Neural progenitor cell (in vitro differentiated cells): ENCODE data around the gene MYOZ3. TPM values are rescaled to one million over a fixed set of nuclear protein-coding genes. Genes with fewer than 3 reads are reported as not detected.

Experiments used
- DNase-seq: peaks from one replicate; pipeline ENCODE4 v3.0.0-alpha.2; 2016; ENCODE audit warnings: low spot score
- H2AFZ ChIP-seq: fragments of 200-600 bp; sonication (generic); replicated peaks from 2 replicates; pipeline ENCODE4 v1.6.1; 2016; ENCODE audit warnings: antibody characterized with exemption
- H3F3A ChIP-seq: fragments of 200-600 bp; sonication (generic); 2 replicates; pipeline ENCODE4 v1.6.1; 2016; ENCODE audit warnings: antibody characterized with exemption, low read depth
- H3K27ac ChIP-seq: fragments of 200-600 bp; sonication (generic); 2 replicates; pipeline ENCODE4 v1.5.1; 2016; ENCODE audit warnings: mild to moderate bottlenecking
- H3K27me3 ChIP-seq: fragments of 200-600 bp; sonication (generic); 2 replicates; pipeline ENCODE4 v1.6.1; 2016; ENCODE audit warnings: mild to moderate bottlenecking, moderate library complexity
- H3K36me3 ChIP-seq: fragments of 200-600 bp; sonication (generic); 2 replicates; pipeline ENCODE4 v1.5.1; 2016
- H3K4me1 ChIP-seq: fragments of 200-600 bp; sonication (generic); 2 replicates; pipeline ENCODE4 v1.6.1; 2016; ENCODE audit warnings: mixed run types
- H3K4me2 ChIP-seq: fragments of 200-600 bp; sonication (generic); 2 replicates; pipeline ENCODE4 v1.6.1; 2016
- H3K4me3 ChIP-seq: fragments of 200-600 bp; sonication (generic); 2 replicates; pipeline ENCODE4 v1.5.1; 2016
- H3K79me2 ChIP-seq: fragments of 200-600 bp; sonication (generic); 2 replicates; pipeline ENCODE4 v1.6.1; 2016; ENCODE audit warnings: low read depth
- H3K9ac ChIP-seq: fragments of 200-600 bp; sonication (generic); 2 replicates; pipeline ENCODE4 v1.6.1; 2016
- H3K9me3 ChIP-seq: fragments of 200-600 bp; sonication (generic); 2 replicates; pipeline ENCODE4 v1.5.1; 2016; ENCODE audit warnings: low read depth
- H4K20me1 ChIP-seq: fragments of 200-600 bp; sonication (generic); 2 replicates; pipeline ENCODE4 v1.6.1; 2016; ENCODE audit warnings: low read depth
- H3K27ac Mint-ChIP-seq: 3 replicates; pipeline ENCODE4 v1.8.0; 2021; ENCODE audit warnings: mixed read lengths
- H3K27me3 Mint-ChIP-seq: 2 replicates; pipeline ENCODE4 v1.8.0; 2022; ENCODE audit warnings: low read depth, mild to moderate bottlenecking, inconsistent platforms, moderate library complexity, mixed read lengths; ENCODE audit not compliant: insufficient read depth
- H3K36me3 Mint-ChIP-seq: 3 replicates; pipeline ENCODE4 v1.8.0; 2021; ENCODE audit warnings: mixed read lengths
- H3K4me1 Mint-ChIP-seq: 3 replicates; pipeline ENCODE4 v1.8.0; 2021; ENCODE audit warnings: mixed read lengths
- H3K4me3 Mint-ChIP-seq: 3 replicates; pipeline ENCODE4 v1.8.0; 2021; ENCODE audit warnings: mild to moderate bottlenecking, moderate library complexity, mixed read lengths
- H3K9me3 Mint-ChIP-seq: 3 replicates; pipeline ENCODE4 v1.8.0; 2020; ENCODE audit warnings: mixed read lengths
- CTCF ChIP-seq: fragments of 200-600 bp; sonication (generic); IDR thresholded peaks from 2 replicates; pipeline ENCODE4 v1.5.1; 2017; ENCODE audit warnings: antibody characterized with exemption, mild to moderate bottlenecking
- EZH2 ChIP-seq: fragments of 200-600 bp; sonication (generic); IDR thresholded peaks from 2 replicates; pipeline ENCODE4 v1.6.1; 2017; ENCODE audit warnings: antibody characterized with exemption, mild to moderate bottlenecking, moderate library complexity
- EZH2phosphoT487 ChIP-seq: fragments of 200-600 bp; sonication (generic); IDR thresholded peaks from 2 replicates; pipeline ENCODE4 v1.6.1; 2017; ENCODE audit warnings: antibody characterized with exemption
- total RNA-seq: library from RNA; depleted of rRNA; stranded (reverse); fragments of >200 nt; gene quantifications from 2 replicates; pipeline ENCODE4 v1.2.3, GENCODE V29; 2015; ENCODE audit warnings: low replicate concordance

Gene MYOZ3
- total RNA-seq, 1 donor from 2014 or later: 0.90 TPM

- Mint-ChIP-seq H3K27me3 (no peaks in the 10 kb centered on the region), H3K4me1 (no peaks in the 10 kb centered on the region), H3K36me3 (peaks cover 4% of the 10 kb centered on the region), H3K9me3 (no peaks in the 10 kb centered on the region), H3K4me3 (no peak overlapping the region), H3K27ac (no peak overlapping the region)
- Histone ChIP-seq H3K4me2 (no peak overlapping the region), H3K27ac (no peak overlapping the region), H3K4me1 (no peaks in the 10 kb centered on the region), H4K20me1 (no peaks in the 10 kb centered on the region), H3K27me3 (peaks cover 4% of the 10 kb centered on the region), H3K79me2 (no peaks in the 10 kb centered on the region), H2AFZ (no peak overlapping the region), H3K9ac (no peak overlapping the region), H3F3A (peaks cover 4% of the 10 kb centered on the region), H3K9me3 (no peaks in the 10 kb centered on the region), H3K4me3 (no peak overlapping the region), H3K36me3 (peaks cover 4% of the 10 kb centered on the region)
- no peak for DNase-seq
- TF ChIP-seq EZH2phosphoT487 (no peak), CTCF (no peak), EZH2 (no peak)
These were observed 45.8 kb downstream of the MYOZ3 start for GRCh38 chr5:150706776-150707390.

- Histone ChIP-seq H3K27ac (no peak overlapping the region), H3K36me3 (peaks cover 8% of the 10 kb centered on the region), H3K79me2 (no peaks in the 10 kb centered on the region), H4K20me1 (no peaks in the 10 kb centered on the region), H3K4me2 (no peak overlapping the region), H2AFZ (no peak overlapping the region), H3K9me3 (no peaks in the 10 kb centered on the region), H3K27me3 (no peaks in the 10 kb centered on the region), H3K4me3 (no peak overlapping the region), H3K4me1 (no peaks in the 10 kb centered on the region), H3K9ac (no peak overlapping the region), H3F3A (no peaks in the 10 kb centered on the region)
- peaks cover 4% of the 10 kb centered on the region for H3K36me3 Mint-ChIP-seq
- DNase-seq: peak; percentile 8
- TF ChIP-seq EZH2phosphoT487: no peak
- peak; percentile 39 for TF ChIP-seq CTCF
- no peak overlapping the region for H3K4me3 Mint-ChIP-seq
- H3K27me3 Mint-ChIP-seq: no peaks in the 10 kb centered on the region
- no peaks in the 10 kb centered on the region for H3K4me1 Mint-ChIP-seq
- no peak overlapping the region for H3K27ac Mint-ChIP-seq
- H3K9me3 Mint-ChIP-seq: no peaks in the 10 kb centered on the region
These were observed 49.1 kb downstream of the MYOZ3 start for GRCh38 chr5:150710165-150710564.

- peaks cover 38% of the 10 kb centered on the region for H3K36me3 ChIP-seq
- H3K27ac Mint-ChIP-seq: no peak overlapping the region
- H3K27ac ChIP-seq: no peak overlapping the region
- no peaks in the 10 kb centered on the region for H4K20me1 ChIP-seq
- DNase-seq: no peak
- H3K36me3 Mint-ChIP-seq: peaks cover 20% of the 10 kb centered on the region
- no peaks in the 10 kb centered on the region for H3K27me3 ChIP-seq
- no peaks in the 10 kb centered on the region for H3K27me3 Mint-ChIP-seq
- TF ChIP-seq EZH2phosphoT487: no peak
- no peaks in the 10 kb centered on the region for H3K4me1 ChIP-seq
- no peaks in the 10 kb centered on the region for H3K4me1 Mint-ChIP-seq
- H3K9me3 Mint-ChIP-seq: no peaks in the 10 kb centered on the region
- H3F3A ChIP-seq: peaks cover 3% of the 10 kb centered on the region
- H2AFZ ChIP-seq: no peak overlapping the region
- no peak overlapping the region for H3K4me3 Mint-ChIP-seq
- no peak overlapping the region for H3K4me2 ChIP-seq
- no peaks in the 10 kb centered on the region for H3K9me3 ChIP-seq
- no peaks in the 10 kb centered on the region for H3K79me2 ChIP-seq
- H3K9ac ChIP-seq: no peak overlapping the region
- H3K4me3 ChIP-seq: no peak overlapping the region
These were observed 62.8 kb downstream of the MYOZ3 start for GRCh38 chr5:150723845-150724244.

Other genes with a start within 250 kb of the MYOZ3 start
- gene CD74, start 248.3 kb upstream of the MYOZ3 start, total RNA-seq: 9.8 and 25.6 TPM in 2 replicates
- 3,204 and 3,639 TPM in 2 replicates for gene RPS14, start 211.5 kb upstream of the MYOZ3 start, total RNA-seq
- 22.9 and 45.6 TPM in 2 replicates for gene NDST1, start 153.1 kb upstream of the MYOZ3 start, total RNA-seq
- 0.41 and 1.3 TPM in 2 replicates for gene SYNPO, start 20.6 kb upstream of the MYOZ3 start, total RNA-seq
- 46.1 and 52.4 TPM in 2 replicates for gene RBM22, start 39.8 kb downstream of the MYOZ3 start, total RNA-seq
- 50.0 and 65.8 TPM in 2 replicates for gene DCTN4, start 97.8 kb downstream of the MYOZ3 start, total RNA-seq
- 18.4 and 24.6 TPM in 2 replicates for gene SMIM3, start 117.5 kb downstream of the MYOZ3 start, total RNA-seq
- 0.06 TPM in 1 of 2 replicates, not detected in the other for gene IRGM, start 185.3 kb downstream of the MYOZ3 start, total RNA-seq
- gene ZNF300, start 243.7 kb downstream of the MYOZ3 start, total RNA-seq: 17.0 and 28.8 TPM in 2 replicates